GM18873 (cell line): ENCODE measurements around the gene TMEM151A.
A peak's percentile ranks its signal among the peaks of the same experiment; 100 is the strongest.
"Not testable (repeated sequence)": the region's sequence is repeated elsewhere in the genome, so short reads cannot be mapped to it uniquely, and the experiment has no call there.

ENCODE experiments used
- ATAC-seq: cut with Tn5 transposase; IDR thresholded peaks from one replicate; pipeline ENCODE4 v1.9.1; 2021; ENCODE audit warnings: mild to moderate bottlenecking, moderate library complexity, moderate number of reproducible peaks; ENCODE audit not compliant: unreplicated experiment, low FRiP score

The TMEM151A gene

GRCh38 chr11:66267039-66267378, 24.7 kb upstream of the TMEM151A start:
- no peak for ATAC-seq

GRCh38 chr11:66267379-66268243, 24.1 kb upstream of the TMEM151A start:
- peak; percentile 30 for ATAC-seq

DNA sequence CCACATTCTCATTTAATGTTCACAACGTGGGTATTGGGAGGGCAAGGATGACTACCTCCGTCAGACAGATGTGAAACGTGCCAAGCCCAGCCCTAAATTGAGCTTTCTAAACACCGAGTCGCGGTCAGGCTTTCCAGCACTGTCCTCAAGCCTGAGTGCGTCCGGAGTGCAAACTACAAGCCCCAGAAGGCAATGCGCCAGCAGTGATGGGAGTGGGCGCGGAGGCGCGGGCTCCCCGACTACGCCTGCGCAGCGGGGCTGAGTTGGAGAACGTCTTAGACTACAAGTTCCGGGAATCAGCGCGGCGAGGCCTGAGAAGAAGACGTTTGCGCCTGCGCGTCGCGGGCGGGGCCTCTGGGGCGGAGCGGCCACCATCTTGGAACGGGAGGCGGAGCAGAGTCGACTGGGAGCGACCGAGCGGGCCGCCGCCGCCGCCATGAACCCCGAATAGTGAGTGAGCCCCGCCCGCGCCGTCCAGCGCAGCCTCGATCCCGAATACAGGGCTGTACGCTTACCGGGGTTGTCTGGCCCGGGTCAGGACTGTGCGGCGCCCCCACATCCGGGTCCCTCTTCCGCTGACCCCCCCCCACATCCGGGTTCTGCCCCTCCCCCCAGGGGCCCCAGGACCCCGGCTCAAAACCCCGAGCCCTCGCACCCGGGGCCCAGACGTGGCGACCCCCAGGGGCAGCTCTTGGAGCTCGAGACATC, 23.3 kb upstream of the TMEM151A start, which contains the start of gene RAB1B:
RAB1B (plus strand) TSS at position 396 of the 708 bp plus-strand sequence; CDS start at position 437, 41 bp downstream.
- peak; percentile 78 for ATAC-seq

DNA sequence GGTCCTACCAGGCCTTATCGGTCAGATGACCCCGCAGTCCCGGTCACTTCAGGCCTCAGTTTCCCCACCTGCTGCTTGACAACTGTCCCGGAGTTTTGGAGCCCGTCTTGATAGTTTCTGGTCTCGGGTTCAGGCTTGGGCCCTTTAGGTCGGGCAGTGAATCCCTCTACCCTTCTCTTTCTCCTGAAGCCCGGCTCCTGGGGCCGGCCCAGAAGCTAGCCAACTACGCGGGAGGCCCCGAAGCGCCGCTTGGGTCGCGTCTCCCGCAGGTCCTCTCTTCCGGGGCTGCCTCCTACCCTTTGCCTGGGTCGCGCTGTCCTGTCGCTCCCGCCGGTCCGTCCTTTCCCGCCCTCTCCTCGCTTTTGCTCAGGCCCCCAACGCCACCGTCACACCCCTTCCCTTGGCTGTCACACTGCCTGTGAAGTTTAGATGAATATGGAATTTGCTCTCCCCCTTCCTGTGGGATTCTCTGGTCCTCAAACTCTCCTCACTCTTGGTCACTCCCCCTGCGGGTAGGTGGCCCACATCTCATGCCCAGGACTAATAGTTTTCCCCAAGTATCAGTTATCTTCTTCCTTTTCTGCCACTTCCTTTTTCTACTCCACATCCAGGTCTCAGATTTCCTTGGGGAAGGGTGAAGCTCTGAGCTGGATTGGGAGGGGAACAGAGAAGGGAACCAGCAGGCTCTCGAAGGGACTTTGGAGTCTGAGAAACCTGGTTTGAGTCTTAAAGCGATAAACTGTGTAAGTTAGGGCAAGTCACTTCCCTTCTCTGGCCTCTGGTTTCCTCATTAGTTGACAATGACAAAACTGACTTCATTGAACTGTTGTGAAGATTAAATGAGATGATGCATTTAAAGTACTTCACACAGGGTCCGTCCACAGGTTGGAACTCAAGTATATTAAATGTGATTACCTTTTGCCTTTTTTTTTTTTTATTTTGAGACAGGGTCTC, 22.5 kb upstream of the TMEM151A start:
- no peak for ATAC-seq

- no peak for ATAC-seq
Measured at GRCh38 chr11:66271816-66272215, 19.9 kb upstream of the TMEM151A start.

DNA sequence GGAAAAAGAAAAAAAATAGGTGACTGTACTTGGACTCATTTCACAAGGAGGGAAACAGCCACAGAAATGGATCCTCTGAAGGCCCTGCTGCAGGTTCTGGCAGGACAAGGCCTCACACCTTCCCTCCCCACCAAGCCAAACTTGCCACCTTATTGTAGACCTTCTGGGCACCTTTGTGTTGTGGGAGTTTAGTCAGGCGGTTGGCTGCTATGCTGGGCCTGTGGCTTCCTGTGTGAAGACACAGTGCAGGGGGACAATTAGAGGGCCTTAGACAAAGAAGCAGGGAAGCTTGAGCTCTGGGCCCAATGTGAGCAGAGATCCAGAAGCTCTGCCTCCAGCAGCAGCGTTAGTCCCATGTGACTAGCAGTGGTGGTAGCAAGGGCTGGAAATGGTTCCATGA, 19.1 kb upstream of the TMEM151A start:
- ATAC-seq, result no peak

DNA sequence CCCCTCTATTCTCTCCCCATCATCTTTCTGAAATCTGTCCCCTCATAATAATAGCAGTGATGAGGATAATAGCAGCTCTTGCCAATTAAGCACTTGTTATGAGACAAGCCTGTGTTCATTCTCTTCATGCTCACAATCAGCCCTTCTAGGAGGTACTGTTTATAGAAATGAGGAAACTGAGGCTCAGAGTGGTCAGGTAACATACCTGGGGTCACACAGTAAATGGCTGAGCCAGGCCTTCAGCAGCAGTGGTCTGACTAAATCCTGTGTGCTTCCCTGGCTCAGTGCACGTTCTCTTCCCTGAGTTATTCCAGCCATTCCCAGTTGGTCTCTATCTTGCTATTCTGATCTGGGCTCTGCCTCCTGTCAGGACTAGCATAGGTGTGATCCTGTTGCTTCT, 17.5 kb upstream of the TMEM151A start:
- no peak for ATAC-seq

DNA sequence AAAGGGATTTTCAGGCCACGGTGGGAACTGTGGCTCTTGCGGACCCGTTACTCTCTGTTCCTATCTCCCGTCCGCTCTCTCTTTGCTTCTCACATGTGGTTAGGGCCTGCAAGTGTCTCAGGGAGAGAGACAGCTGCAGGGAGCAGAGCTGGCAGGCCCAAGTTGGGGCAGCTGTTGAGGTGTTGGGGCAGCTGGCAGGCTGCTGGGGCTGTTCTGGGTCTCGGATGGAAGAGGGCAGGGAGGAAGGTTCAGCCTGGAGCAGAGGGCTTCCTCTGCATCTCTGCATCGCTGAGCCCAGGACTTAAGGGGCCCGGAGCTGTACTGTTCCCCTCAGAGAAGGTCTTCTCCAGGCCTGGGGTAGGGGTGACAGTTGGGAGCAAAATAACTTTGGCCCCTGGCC, 16.3 kb upstream of the TMEM151A start:
- ATAC-seq, result no peak

DNA sequence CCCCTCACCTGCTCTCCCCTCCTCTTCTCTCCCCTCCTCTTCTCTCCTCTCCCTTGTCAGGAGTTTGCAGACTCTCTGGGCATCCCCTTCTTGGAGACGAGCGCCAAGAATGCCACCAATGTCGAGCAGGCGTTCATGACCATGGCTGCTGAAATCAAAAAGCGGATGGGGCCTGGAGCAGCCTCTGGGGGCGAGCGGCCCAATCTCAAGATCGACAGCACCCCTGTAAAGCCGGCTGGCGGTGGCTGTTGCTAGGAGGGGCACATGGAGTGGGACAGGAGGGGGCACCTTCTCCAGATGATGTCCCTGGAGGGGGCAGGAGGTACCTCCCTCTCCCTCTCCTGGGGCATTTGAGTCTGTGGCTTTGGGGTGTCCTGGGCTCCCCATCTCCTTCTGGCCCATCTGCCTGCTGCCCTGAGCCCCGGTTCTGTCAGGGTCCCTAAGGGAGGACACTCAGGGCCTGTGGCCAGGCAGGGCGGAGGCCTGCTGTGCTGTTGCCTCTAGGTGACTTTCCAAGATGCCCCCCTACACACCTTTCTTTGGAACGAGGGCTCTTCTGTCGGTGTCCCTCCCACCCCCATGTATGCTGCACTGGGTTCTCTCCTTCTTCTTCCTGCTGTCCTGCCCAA, 15.6 kb upstream of the TMEM151A start:
- ATAC-seq, result no peak

GRCh38 chr11:66276619-66277018, 15.1 kb upstream of the TMEM151A start:
- ATAC-seq, result not testable (repeated sequence)

DNA sequence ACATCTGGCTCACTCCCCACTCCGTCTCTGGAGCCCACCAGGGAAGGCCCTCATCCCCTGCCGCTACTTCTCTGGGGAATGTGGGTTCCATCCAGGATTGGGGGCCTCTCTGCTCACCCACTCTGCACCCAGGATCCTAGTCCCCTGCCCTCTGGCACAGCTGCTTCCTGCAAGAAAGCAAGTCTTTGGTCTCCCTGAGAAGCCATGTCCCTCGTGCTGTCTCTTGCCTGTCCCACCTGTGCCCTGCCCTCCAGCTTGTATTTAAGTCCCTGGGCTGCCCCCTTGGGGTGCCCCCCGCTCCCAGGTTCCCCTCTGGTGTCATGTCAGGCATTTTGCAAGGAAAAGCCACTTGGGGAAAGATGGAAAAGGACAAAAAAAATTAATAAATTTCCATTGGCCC, 14.6 kb upstream of the TMEM151A start:
- ATAC-seq, result not testable (repeated sequence)

DNA sequence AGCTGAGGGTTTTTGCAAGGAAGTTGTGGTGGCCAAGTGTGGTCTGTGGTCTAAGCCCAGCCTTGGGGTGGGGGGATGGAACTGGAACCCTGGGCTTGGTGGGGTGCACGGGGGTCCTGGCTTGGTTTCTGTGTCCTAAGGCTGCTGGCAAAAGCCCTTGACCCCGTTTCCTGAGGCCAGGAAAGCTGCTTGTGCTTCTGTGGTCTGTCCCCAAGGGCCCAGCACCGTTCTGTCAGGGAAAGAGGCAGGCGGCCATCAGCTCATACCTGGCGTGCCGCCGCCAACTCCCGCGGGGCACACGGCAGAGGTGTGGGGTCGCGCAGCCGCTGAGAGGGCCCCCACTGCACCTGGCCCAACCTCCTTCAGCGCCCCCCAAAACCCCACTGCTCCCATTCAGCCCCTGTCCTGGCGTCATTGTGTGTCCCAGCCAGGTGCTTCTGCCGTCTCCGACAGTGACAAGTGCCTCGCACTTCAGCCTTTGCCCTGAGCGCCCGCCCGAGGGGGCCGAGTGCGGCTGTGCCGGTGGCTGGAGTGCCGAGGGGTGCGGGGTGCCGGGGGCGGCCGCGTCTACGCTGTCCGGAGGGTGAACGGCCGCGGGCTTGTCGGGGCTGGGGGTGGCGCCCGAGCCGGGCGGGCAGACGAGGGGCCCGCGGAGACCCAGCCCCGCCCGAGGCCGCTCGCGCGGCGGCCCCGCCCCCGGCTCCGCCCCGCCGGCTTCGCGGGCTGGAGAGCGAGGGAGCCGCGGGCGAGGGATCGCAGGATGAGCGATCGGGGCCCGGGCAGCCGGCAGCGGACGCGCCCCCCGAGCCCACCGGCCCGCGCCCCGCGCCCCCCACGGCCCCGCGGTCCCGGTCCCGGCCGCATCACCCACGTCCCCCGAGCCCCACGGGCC, 14.0 kb upstream of the TMEM151A start, which contains the start of gene CNIH2:
CNIH2 (plus strand) TSS at position 705 of the 892 bp plus-strand sequence. CDS start 282 bp downstream, outside the sequence.
- no peak for ATAC-seq

GRCh38 chr11:66278363-66279091, 13.2 kb upstream of the TMEM151A start:
- no peak for ATAC-seq

- no peak for ATAC-seq
Measured at GRCh38 chr11:66279092-66279734, 12.5 kb upstream of the TMEM151A start.

GRCh38 chr11:66280428-66280827, 11.3 kb upstream of the TMEM151A start:
- ATAC-seq, result no peak

DNA sequence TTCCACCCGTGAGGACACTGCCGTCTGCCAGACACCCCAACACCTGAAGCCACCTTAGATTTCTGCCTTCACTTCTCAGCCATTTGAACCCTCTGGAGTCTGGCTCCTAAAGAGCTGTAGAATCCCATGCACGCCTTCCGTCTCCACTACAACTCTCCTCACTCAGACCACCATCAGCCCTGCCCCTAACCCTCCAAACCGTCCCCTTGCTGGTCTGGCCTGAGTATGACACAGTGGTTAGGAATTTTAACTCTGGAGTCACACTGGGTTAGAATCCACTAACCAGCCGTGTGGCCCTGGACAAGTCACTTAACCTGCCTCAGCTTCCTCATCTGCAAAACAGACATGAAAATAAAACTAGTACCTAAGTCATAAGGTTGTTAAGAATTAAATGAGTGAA, 10.7 kb upstream of the TMEM151A start:
- no peak for ATAC-seq

DNA sequence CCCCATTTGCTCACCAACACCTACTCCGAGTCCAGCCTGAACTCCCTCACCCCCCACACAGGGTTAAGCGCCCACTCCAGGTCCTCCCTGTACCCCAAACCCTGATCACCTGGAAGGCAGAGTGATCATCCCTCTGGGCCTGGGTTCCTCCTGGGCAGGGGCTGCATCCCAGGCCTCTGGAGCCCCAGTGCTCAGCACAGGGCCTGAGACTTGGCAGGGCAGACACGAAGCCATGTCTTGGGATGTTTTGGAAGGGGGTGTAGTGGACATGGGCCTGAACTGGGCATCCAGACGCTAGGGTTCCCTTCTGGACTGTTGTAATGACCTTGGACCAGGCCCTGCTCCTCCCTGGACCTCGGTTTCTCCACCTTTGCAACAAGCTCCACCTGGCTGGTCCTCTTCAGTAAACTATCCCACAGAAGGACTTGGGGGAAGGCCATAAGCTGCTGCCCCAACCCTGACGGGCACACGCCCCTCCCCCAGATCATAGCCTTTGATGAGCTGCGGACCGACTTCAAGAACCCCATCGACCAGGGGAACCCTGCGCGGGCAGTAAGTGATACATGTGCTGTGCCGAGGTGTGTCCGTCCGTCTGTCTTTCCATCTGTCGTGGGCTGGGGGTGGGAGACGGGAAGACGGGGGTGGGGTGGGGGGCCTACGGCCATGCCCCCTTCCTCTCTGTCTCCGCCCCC, 9.8 kb upstream of the TMEM151A start:
- ATAC-seq, result no peak
